GM18505 (cell line): Measurements from ENCODE around the gene IRF8.

Experiments used
- ATAC-seq: cut with Tn5 transposase; IDR thresholded peaks from one replicate; pipeline ENCODE4 v1.9.1; 2021; ENCODE audit not compliant: unreplicated experiment
- POLR2A ChIP-seq: IDR thresholded peaks from 4 replicates; pipeline ENCODE4 v1.6.1; 2011; ENCODE audit warnings: borderline replicate concordance; ENCODE audit not compliant: insufficient read depth, insufficient read length; ENCODE audit errors: extremely low read depth

The IRF8 gene

DNA sequence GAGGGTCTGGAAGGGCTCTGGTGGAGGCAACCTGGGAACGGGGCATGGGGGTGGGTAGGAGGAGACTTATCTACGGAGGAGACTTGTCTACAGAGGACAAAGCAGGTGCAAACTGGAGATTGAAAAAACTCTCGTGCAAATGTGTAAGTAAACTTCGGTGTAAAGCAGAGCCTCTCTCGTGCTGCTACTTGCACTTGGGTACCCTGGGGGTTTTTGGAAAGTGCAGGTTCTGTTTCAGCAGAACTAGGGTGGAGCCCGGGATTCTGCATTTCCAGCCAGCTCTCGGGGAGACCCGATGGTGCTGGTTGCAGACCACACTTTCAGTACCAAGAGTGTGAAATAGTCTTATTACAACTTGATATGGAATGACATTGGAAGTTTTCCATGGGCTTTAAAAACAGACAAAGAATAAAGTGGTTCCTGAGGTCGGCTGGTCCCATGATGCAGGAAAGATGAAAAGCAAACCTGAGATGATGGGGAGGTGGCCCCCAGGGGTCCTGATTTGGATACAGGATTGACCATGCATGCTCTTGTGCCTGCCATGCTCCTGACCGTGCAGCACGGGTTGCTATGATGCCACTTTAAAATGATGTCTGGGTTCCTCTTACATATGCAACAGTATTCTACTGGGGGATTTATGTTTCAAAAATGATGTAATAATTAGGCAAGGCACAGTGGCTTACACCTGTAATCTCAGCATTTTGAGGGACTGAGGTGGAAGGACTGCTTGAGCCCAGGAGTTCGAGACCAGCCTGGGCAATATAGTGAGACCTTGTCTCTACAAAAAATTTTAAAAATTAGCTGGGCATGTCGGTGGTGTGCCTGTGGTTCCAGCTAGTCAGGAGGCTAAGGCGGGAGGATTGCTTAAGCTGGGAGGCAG lies 69.3 kb downstream of the IRF8 start:
- TF ChIP-seq POLR2A = no peak
- ATAC-seq = no peak

DNA sequence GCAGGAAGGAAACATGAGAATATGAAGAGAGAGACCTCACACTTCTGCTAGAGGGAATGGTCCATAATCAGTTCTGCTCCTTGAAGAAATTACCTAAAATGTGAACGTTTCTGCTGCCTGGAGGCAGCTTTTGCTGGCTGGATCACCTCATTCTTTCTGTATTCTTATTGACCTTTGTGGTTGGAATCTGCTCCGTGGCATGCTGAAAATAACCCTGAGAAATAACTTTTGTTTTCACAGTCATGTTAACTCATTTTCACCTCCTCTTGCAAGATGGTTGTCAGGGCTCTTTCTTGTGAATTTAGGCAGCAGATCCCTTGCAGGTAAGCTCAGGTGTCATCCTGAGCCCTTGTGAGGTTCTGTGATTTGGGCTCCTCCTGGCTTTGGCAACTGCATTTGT lies 70.2 kb downstream of the IRF8 start:
- no peak for TF ChIP-seq POLR2A
- ATAC-seq = no peak

DNA sequence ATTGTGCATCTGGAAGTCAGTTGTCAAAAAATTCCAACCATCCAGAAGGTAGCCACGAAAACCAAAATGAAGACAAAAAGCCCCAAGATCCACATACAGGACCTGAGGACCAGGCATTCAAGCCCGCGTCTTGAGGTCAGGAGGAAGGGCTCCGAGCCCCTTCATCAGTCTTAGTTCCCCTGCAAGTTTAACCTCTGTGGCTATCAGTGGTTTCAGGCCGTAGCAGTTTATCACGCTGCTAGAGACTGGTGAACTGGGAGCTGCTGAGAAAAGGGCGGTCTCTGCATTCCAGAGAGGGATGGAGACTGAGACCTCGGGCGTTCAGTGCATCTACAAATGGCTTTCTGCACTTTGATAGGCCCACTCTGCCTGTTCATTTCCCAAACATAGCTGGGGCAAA lies 70.6 kb downstream of the IRF8 start:
- no peak for ATAC-seq
- no peak for TF ChIP-seq POLR2A

DNA sequence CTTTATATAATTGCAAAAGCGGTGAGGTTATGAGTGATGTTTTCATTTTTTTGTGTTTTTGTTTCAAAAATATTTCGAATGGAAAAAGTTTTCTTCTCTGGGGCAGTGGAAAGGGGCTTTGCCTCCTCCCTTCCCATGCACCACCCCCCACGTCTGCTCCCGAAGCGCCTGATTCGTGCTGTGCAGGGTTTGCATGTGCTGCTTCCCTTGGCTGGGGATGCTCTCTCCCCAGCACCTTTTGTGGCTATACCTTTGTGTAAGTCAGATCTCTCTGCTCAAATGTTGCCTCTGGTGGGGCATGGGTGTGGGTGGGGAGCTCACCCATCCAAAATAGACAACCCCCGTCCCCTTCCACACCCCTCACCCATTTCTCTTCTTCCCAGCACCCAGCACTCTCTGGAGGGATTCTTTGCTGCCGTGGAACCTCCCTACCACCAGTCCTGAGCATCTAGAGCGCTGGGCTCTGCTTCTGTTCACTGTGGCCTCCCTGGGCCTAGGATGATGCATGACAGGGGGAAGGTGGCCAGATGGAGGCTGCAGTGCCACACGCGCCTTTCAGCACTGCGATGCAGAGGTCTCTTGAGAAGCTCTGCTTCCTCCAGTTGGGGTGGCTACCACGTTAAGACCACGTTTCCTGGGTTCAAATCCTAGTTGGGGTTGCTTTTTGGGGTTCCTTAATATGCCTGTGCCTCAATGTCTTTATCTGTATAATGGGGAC lies 71.2 kb downstream of the IRF8 start:
- no peak for ATAC-seq
- TF ChIP-seq POLR2A = no peak

DNA sequence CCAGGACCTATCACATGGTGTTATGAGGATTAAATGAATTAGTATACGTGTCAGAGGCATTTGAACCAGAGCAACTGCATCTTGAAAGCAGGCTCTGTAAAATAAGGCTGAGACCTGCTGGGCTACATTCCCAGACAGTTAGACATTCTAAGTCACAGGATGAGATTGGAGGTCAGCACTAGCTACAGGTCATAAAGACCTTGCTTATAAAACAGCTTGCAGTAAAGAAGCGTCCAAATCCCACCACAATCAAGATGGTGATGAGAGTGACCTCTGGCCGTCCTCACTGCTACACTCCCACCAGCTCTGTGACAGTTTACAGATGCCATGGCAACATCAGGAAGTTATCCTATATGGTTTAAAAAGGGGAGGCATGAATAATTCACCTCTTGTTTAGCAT lies 71.8 kb downstream of the IRF8 start:
- TF ChIP-seq POLR2A = no peak
- ATAC-seq = no peak
